ENCODE results near the gene CHD2.

DNA sequence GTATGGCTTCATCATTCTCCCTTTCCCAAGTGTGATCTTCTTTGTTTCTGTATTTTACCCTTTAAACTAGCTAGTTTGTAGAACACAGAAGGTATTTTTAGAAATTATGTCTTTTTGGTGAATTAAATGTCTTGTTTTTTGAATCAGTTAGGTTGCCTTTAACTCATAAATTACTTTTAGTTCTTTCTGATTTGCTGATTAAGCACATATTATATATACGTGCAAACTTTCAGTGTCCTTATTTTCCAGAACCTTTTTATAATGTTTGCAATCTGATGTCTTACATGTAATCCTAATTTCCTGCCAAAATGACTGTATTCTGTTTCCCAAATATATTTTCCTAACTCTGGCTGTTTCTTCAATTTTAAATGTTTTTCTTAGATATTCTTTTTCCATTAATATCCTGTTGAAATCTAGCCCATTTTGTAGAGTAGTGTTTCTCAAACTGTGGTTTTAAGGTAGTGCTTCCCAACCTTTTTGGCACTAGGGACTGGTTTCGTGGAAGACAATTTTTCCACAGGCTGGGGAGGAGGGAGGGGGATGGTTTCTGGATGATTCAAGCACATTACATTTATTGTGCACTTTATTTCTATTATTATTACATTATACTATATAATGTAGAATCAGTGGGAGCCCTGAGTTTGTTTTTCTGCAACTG lies 51.8 kb downstream of the CHD2 start:
- no peak for TF ChIP-seq TAF1 (IDR thresholded peaks at IDR 0.05; ENCODE audit: low read depth, low read length)
- no peak for TF ChIP-seq SPI1 (IDR thresholded peaks at IDR 0.05; ENCODE audit: low read depth, low read length)
- TF ChIP-seq POLR2AphosphoS5 (IDR thresholded peaks at IDR 0.05; ENCODE audit: low read depth, low read length) = no peak
- TF ChIP-seq POLR2A (IDR thresholded peaks at IDR 0.05; ENCODE audit: low read depth, low read length) = no peak
- no peak for TF ChIP-seq PAX5 (IDR thresholded peaks at IDR 0.05; ENCODE audit: insufficient read depth, low read length, severe bottlenecking)
- no peak for TF ChIP-seq POU2F2 (IDR thresholded peaks at IDR 0.05; ENCODE audit: low read depth, low read length)
